K562 (cell line): ENCODE measurements around the gene FARP1. TPM values are rescaled to one million over a fixed set of nuclear protein-coding genes. Genes with fewer than 3 reads are reported as not detected.

Experiments
- ATAC-seq: fragments of 200-7000 bp; cut with Tn5 transposase; 3 replicates; pipeline ENCODE4 v1.9.1; 2020; ENCODE audit warnings: moderate library complexity
- BruUV-seq: library from RNA; stranded (reverse); fragments of 400-500 nt; replicated peaks from 2 replicates; lab custom pipeline; 2021; lab: Mats Ljungman, UMichigan
- CTCF ChIA-PET: fragments of 300-600 bp; formaldehyde crosslinking; extraction: SDS; loops from one replicate; lab custom pipeline; 2021; ENCODE audit warnings: low intra/inter-chr PET ratio; lab: Yijun Ruan, JAX
- POLR2A ChIA-PET: fragments of 300-600, 350-650 bp; sonication (Branson Sonifier 250); formaldehyde crosslinking; extraction: SDS; loops from one replicate; lab custom pipeline; 2021; ENCODE audit warnings: antibody characterized with exemption, inconsistent platforms; lab: Yijun Ruan, JAX
- DNase-seq, 4 experiments: peaks; one replicate each; pipeline versions ENCODE4 v3.0.0 to v3.0.0-alpha.2; 2011 to 2018; ENCODE audit warnings: low spot score in 3 of 4, mixed read lengths in 3 of 4; ENCODE audit errors: extremely low read depth in 1 of 4
- FAIRE-seq: peaks from 2 replicates; lab custom pipeline; 2011; peaks lifted over from hg19 to GRCh38; lab: Jason Lieb, UNC
- H2AFZ ChIP-seq: 2 replicates; pipeline ENCODE4 v1.6.0; 2011; ENCODE audit warnings: low read depth, low read length, control low read depth, inconsistent platforms
- H3K27ac ChIP-seq: fragments of 200-600 bp; 3 replicates; pipeline ENCODE4 v1.8.0; 2011; ENCODE audit warnings: low read depth, mild to moderate bottlenecking, control low read depth, inconsistent platforms, low read length, moderate library complexity, mixed read lengths; ENCODE audit errors: extremely low read depth
- H3K27me3 ChIP-seq, 2 experiments: fragments of 300-600 bp in 1 of 2; 2 replicates in 1 of 2; 3 replicates in 1 of 2; pipeline versions ENCODE4 v1.6.0 to v1.8.0; 2011; ENCODE audit warnings: inconsistent platforms in 2 of 2, low read length in 2 of 2, mild to moderate bottlenecking in 1 of 2, mixed read lengths in 1 of 2, moderate library complexity in 1 of 2; ENCODE audit not compliant: control insufficient read depth in 2 of 2, insufficient read depth in 2 of 2
- H3K36me3 ChIP-seq: fragments of 300-600 bp; 3 replicates; pipeline ENCODE4 v1.8.0; 2011; ENCODE audit warnings: mild to moderate bottlenecking, low read length, inconsistent platforms; ENCODE audit not compliant: control insufficient read depth, insufficient read depth
- H3K4me1 ChIP-seq, 2 experiments: fragments of 200-600 bp in 1 of 2; replicated peaks in 1 of 2; 2 replicates in 1 of 2; 3 replicates in 1 of 2; pipeline versions ENCODE4 v1.5.1 to v1.8.0; 2011; ENCODE audit warnings: inconsistent platforms in 2 of 2, low read length in 2 of 2, mild to moderate bottlenecking in 1 of 2, mixed read lengths in 1 of 2, moderate library complexity in 1 of 2; ENCODE audit not compliant: control insufficient read depth in 2 of 2, insufficient read depth in 2 of 2
- H3K4me2 ChIP-seq: 2 replicates; pipeline ENCODE4 v1.6.1; 2011; ENCODE audit warnings: low read length, control low read depth, inconsistent platforms, mixed read lengths; ENCODE audit not compliant: insufficient read depth
- H3K4me3 ChIP-seq: fragments of 200-600 bp; sonication (generic), shearing (Covaris generic); 2 replicates; pipeline ENCODE4 v1.5.1; 2016; ENCODE audit warnings: control low read depth, inconsistent platforms
- H3K79me2 ChIP-seq: fragments of 200-600 bp; 3 replicates; pipeline ENCODE4 v1.8.0; 2011; ENCODE audit warnings: low read length, inconsistent platforms; ENCODE audit not compliant: control insufficient read depth, insufficient read depth
- H3K9ac ChIP-seq, 2 experiments: 2 replicates each; pipeline versions ENCODE4 v1.6.0 to v1.6.1; 2011; ENCODE audit warnings: low read depth in 2 of 2, low read length in 2 of 2, control low read depth in 1 of 2, inconsistent platforms in 1 of 2, mild to moderate bottlenecking in 1 of 2, mixed read lengths in 1 of 2; ENCODE audit not compliant: insufficient read depth in 1 of 2
- H3K9me1 ChIP-seq: one replicate; pipeline ENCODE4 v1.6.0; 2011; ENCODE audit warnings: inconsistent platforms, mild to moderate bottlenecking, low read length, moderate library complexity; ENCODE audit not compliant: control insufficient read depth, insufficient read depth
- H3K9me3 ChIP-seq: replicated peaks from 2 replicates; pipeline ENCODE4 v1.5.1; 2011; ENCODE audit warnings: low read depth, low read length, inconsistent platforms; ENCODE audit not compliant: control insufficient read depth, insufficient read depth
- H4K20me1 ChIP-seq: replicated peaks from 2 replicates; pipeline ENCODE4 v1.6.1; 2011; ENCODE audit warnings: low read length, inconsistent platforms, mixed read lengths; ENCODE audit not compliant: control insufficient read depth, insufficient read depth
- MNT ChIP-seq, 2 experiments: fragments of 450-650 bp; conservative IDR thresholded peaks; 2 replicates each; pipeline ENCODE4 v1.6.1; 2017; ENCODE audit warnings: mild to moderate bottlenecking in 2 of 2, moderate library complexity in 2 of 2
- MTA2 ChIP-seq: fragments of 450-650 bp; IDR thresholded peaks from 2 replicates; pipeline ENCODE4 v1.6.1; 2016; ENCODE audit warnings: low read depth
- RUNX1 ChIP-seq: sonication (generic); IDR thresholded peaks from 2 replicates; pipeline ENCODE4 v1.6.1; 2016; ENCODE audit warnings: antibody characterized with exemption, low read depth
- TFAM ChIP-seq: fragments of 250-450 bp; sonication (Bioruptor Pico); conservative IDR thresholded peaks from 2 replicates; pipeline ENCODE4 v1.5.0; 2021; ENCODE audit warnings: mild to moderate bottlenecking, moderate library complexity
- XRCC4 ChIP-seq: IDR thresholded peaks from one replicate; pipeline ENCODE4 v1.6.1; 2011; ENCODE audit not compliant: insufficient read depth, insufficient read length; ENCODE audit errors: extremely low read depth
- ZBTB26 ChIP-seq: fragments of 450-650 bp; formaldehyde crosslinking; IDR thresholded peaks from 2 replicates; pipeline ENCODE4 v1.4.0; 2022; ENCODE audit warnings: missing genetic modification characterization
- ZNF23 ChIP-seq: fragments of 250-450 bp; sonication (Bioruptor Pico); IDR thresholded peaks from 2 replicates; pipeline ENCODE4 v1.4.0; 2020; ENCODE audit warnings: mild to moderate bottlenecking
- ZNF740 ChIP-seq, 3 experiments: fragments of 200-800 bp in 1 of 3; sonication (Bioruptor generic) in 1 of 3; sonication (generic) in 1 of 3; formaldehyde crosslinking in 1 of 3; IDR thresholded peaks; 2 replicates each; pipeline versions ENCODE4 v1.6.1 to v1.8.0; 2016 to 2022; ENCODE audit warnings: mild to moderate bottlenecking in 2 of 3, missing compliant biosample characterization in 2 of 3, missing genetic modification characterization in 2 of 3, missing genetic modification reagents in 1 of 3
- WGBS: fragments of 100-300 bp; shearing (Covaris generic); methylation state at CpG from one replicate; pipeline ENCODE4 v1.1.6; 2016; ENCODE audit warnings: low coverage, mixed read lengths; ENCODE audit not compliant: insufficient coverage; ENCODE audit errors: missing lambda C conversion rate; 5-methylcytosine and 5-hydroxymethylcytosine counted together
- in situ Hi-C: fragments of 300-500 bp; cut with MboI; formaldehyde crosslinking; loops from 4 replicates; pipeline ENCODE4 v1.15.0; 2018; ENCODE audit warnings: inconsistent platforms, mixed read lengths
- intact Hi-C: fragments of 100-400 bp; cut with micrococcal nuclease; formaldehyde crosslinking; loops from 2 replicates; pipeline ENCODE4 v1.14.2; 2022
- polyA plus RNA-seq, 8 experiments: library from polyadenylated mRNA; depleted of rRNA in 4 of 8; stranded (reverse) in 5 of 8; unstranded in 3 of 8; fragments of >200 nt; fragmentation: Nextera tagmentation in 2 of 8; fragmentation: Illumina TruSeq in 1 of 8; extraction: Ambion mirVana in 2 of 8; extraction: Trizol in 1 of 8; gene quantifications; 2 replicates each; pipeline versions ENCODE4 v1.2.1 to v1.2.3, GENCODE V29; 2011 to 2014; ENCODE audit warnings: inconsistent platforms in 1 of 8, missing spikeins in 1 of 8
- total RNA-seq, 7 experiments: library from RNA; depleted of rRNA in 6 of 7; stranded (reverse); fragments of >200 nt in 6 of 7; fragmentation: Illumina TruSeq in 2 of 7; extraction: Trizol in 2 of 7; gene quantifications; 2 replicates each; pipeline versions ENCODE4 v1.2.1 to v1.2.3, GENCODE V29; 2011 to 2021; ENCODE audit warnings: low replicate concordance in 1 of 7

Gene FARP1
- total and polyA plus RNA-seq, 9 of the 15 experiments (the other 6 are each of a cell fraction or from before 2014, with no cell fraction given) = 0.03 to 0.29 (median 0.05) TPM; not detected in 3

GRCh38 chr13:98143601-98144026 is 720 bp downstream of the FARP1 start:
- no peak for DNase-seq
- H3K79me2 ChIP-seq = no peaks in the 10 kb centered on the region
- no peaks in the 10 kb centered on the region for H3K36me3 ChIP-seq
- H2AFZ ChIP-seq = no peak overlapping the region
- no peaks in the 10 kb centered on the region for H3K9me3 ChIP-seq
- H3K27me3 ChIP-seq = peaks cover 2 to 34% of the 10 kb centered on the region in 2 experiments; a peak in 3 of 5 replicates
- no peaks in the 10 kb centered on the region for H4K20me1 ChIP-seq
- no TSS peak for BruUV-seq
- in situ Hi-C loops = no loop called here
- no peak overlapping the region for H3K9ac ChIP-seq
- no peaks in the 10 kb centered on the region for H3K9me1 ChIP-seq
- peaks cover 0 to 18% of the 10 kb centered on the region in 2 experiments; a peak in 1 of 5 replicates for H3K4me1 ChIP-seq
- H3K4me2 ChIP-seq = no peak overlapping the region
- TF ChIP-seq MTA2 (no peak), ZBTB26 (CRISPR knock-in tag) (no peak)
- FAIRE-seq = no peak
- H3K27ac ChIP-seq = no peak overlapping the region
- 40% methylated on average over 23 of the region's 60 CpGs for WGBS
- ChIA-PET POLR2A (interaction anchor here (0.6 kb wide), 2 partner anchors 297 to 399 kb away, joined by 3 read pairs; no protein-coding TSS in a partner anchor), CTCF (no interaction called here)
- H3K4me3 ChIP-seq = no peak overlapping the region
- no peak for ATAC-seq
- intact Hi-C loops = no loop called here

GRCh38 chr13:98144027-98144741 is 1.3 kb downstream of the FARP1 start:
- FAIRE-seq (no peak), DNase-seq (no peak), ATAC-seq (no peak)
- Histone ChIP-seq H3K9me3 (no peaks in the 10 kb centered on the region), H3K27me3 (peaks cover 2 to 38% of the 10 kb centered on the region in 2 experiments; a peak in 3 of 5 replicates), H3K4me2 (no peak overlapping the region), H3K79me2 (no peaks in the 10 kb centered on the region), H2AFZ (no peak overlapping the region), H3K4me1 (peaks cover 0 to 18% of the 10 kb centered on the region in 2 experiments; a peak in 1 of 5 replicates), H3K36me3 (no peaks in the 10 kb centered on the region), H3K9ac (no peak overlapping the region), H3K27ac (no peak overlapping the region), H4K20me1 (no peaks in the 10 kb centered on the region), H3K4me3 (no peak overlapping the region), H3K9me1 (no peaks in the 10 kb centered on the region)
- intact Hi-C loops (no loop called here), in situ Hi-C loops (no loop called here)
- ChIA-PET POLR2A (interaction anchor here (0.6 kb wide), 2 partner anchors 297 to 398 kb away, joined by 3 read pairs; no protein-coding TSS in a partner anchor), CTCF (no interaction called here)
- WGBS = 26% methylated on average over 17 of the region's 21 CpGs
- BruUV-seq = no TSS peak
- TF ChIP-seq MNT (conservative IDR thresholded peaks at IDR 0.05) = no peak
- no peak for TF ChIP-seq RUNX1
- TF ChIP-seq ZNF740 (CRISPR knock-in tag; IDR thresholded peaks at IDR 0.05) = no peak
- no peak for TF ChIP-seq ZNF740 (tag; IDR thresholded peaks at IDR 0.05)
- no peak for TF ChIP-seq ZNF23 (CRISPR knock-in tag)
- TF ChIP-seq XRCC4 = no peak
- no peak for TF ChIP-seq TFAM
